Activated CD4-positive, alpha-beta T cell treated with anti-CD3 and anti-CD28 coated beads, Interleukin-10, Interleukin-2, amounts not matched to agents 100 ng/mL and 50 ng/mL, durations not matched to agents 16 hours and 8 hours (primary cell): ENCODE results near the gene GPR52.

Experiments used
- DNase-seq: peaks from one replicate; pipeline ENCODE4 v3.0.0-alpha.2; 2020

Gene GPR52

GRCh38 chr1:174469052-174469451, 21.3 kb downstream of the GPR52 start:
- no peak for DNase-seq

- no peak for DNase-seq
These were observed 21.9 kb downstream of the GPR52 start for GRCh38 chr1:174469687-174470086.

DNA sequence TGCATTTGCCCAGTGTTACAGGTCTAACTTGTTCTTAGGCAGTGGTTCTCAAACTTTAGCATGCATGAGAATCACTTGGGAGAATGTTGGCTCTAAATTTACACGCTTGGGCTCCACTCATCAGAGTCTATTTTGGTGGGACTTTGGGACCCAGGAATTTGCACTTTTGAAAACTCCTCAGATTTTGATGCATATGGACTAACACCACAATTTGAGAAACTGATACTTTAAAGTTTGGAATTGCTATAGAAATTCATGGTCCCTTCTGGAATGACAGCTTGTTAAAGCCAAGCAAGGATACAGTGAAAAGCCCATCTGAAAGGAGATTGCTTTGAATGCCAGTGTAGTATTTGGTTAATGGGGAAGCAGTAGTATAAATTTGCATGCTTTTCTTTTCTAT, 31.5 kb downstream of the GPR52 start:
- DNase-seq: no peak

DNA sequence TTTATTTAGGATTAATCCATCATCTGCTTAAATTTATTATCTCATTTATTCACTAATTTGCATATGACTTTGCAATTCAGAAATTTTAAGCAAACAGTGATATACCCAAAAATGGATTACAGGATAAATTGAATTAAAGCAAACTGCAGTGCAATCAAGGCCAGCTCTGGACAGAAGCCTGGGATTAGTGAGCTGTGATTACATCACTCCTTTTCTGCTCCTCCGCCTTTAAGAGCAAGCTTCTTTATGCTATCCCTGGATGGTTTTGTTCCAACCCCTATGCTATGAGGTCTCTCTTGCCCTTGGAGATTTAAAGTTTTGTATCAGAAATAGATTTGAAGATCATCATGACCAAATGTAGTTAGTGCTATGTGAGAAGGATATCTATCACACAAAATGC, 32.6 kb downstream of the GPR52 start:
- no peak for DNase-seq

- DNase-seq: no peak
These were observed 43.8 kb downstream of the GPR52 start for GRCh38 chr1:174491606-174492005.

DNA sequence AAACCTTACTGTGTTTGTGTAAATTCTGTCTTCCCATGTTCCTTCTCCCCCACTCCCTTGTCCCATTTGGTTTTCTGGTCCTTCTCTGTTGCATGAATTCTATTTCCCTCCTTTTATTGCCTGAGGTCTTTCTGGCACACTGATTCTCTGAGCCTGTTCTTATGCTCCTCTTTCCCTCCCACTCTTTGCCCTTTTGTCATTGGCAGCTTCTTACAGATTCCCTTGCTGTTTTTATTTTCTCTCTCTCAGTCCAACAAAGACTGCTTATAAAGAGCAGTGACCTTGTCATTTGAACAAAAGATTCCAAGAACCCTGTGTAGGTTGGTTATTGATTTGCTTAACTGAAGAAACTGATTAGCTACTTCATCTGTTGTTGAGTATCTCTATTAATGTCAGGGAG, 49.7 kb downstream of the GPR52 start:
- no peak for DNase-seq
